GM08714 (cell line): ENCODE measurements around the gene HOXC13.

Source experiments
- H3K4me3 ChIP-seq: fragments of 200-500 bp; sonication (Bioruptor generic); 2 replicates; pipeline ENCODE4 v1.5.1; 2014; ENCODE audit warnings: mild to moderate bottlenecking, low read length, inconsistent platforms
- ZNF274 ChIP-seq: IDR thresholded peaks from 2 replicates; pipeline ENCODE4 v1.6.1; 2012; ENCODE audit warnings: mild to moderate bottlenecking, low read depth, low read length

HOXC13 gene

GRCh38 chr12:53984901-53985691, 46.5 kb downstream of the HOXC13 start, which contains the start of gene HOXC10:
Gene HOXC10 (plus strand): TSS chr12:53985146. CDS start chr12:53985260, 114 bp downstream.
- TF ChIP-seq ZNF274 = no peak
- H3K4me3 ChIP-seq = no peak within 1 kb of the TSS

GRCh38 chr12:53985692-53985993, 47.0 kb downstream of the HOXC13 start:
- TF ChIP-seq ZNF274 = no peak

GRCh38 chr12:53985994-53986685, 47.5 kb downstream of the HOXC13 start:
- H3K4me3 ChIP-seq = no peak overlapping the region
- TF ChIP-seq ZNF274 = no peak

More at GRCh38 chr12:53985692-53985993, 47.0 kb downstream of the HOXC13 start:
- no peak overlapping the region for H3K4me3 ChIP-seq

- no peak overlapping the region for H3K4me3 ChIP-seq
- no peak for TF ChIP-seq ZNF274
These were observed 48.3 kb downstream of the HOXC13 start for GRCh38 chr12:53986686-53987483.

- no peak overlapping the region for H3K4me3 ChIP-seq
- no peak for TF ChIP-seq ZNF274
These were observed 49.2 kb downstream of the HOXC13 start for GRCh38 chr12:53987787-53988230.

- no peak for TF ChIP-seq ZNF274
- H3K4me3 ChIP-seq = no peak overlapping the region
These were observed 50.1 kb downstream of the HOXC13 start for GRCh38 chr12:53988541-53989226.

- no peak overlapping the region for H3K4me3 ChIP-seq
- TF ChIP-seq ZNF274 = no peak
These were observed 50.8 kb downstream of the HOXC13 start for GRCh38 chr12:53989227-53990113.

- no peak for TF ChIP-seq ZNF274
- H3K4me3 ChIP-seq = no peak overlapping the region
These were observed 51.9 kb downstream of the HOXC13 start for GRCh38 chr12:53990311-53991076.

GRCh38 chr12:53991077-53991460, 52.4 kb downstream of the HOXC13 start:
- no peak for TF ChIP-seq ZNF274
- no peak overlapping the region for H3K4me3 ChIP-seq

GRCh38 chr12:53992377-53992889, 53.8 kb downstream of the HOXC13 start:
- no peak for TF ChIP-seq ZNF274
- no peak overlapping the region for H3K4me3 ChIP-seq

GRCh38 chr12:53993162-53994008, 54.8 kb downstream of the HOXC13 start:
- no peak for TF ChIP-seq ZNF274
- H3K4me3 ChIP-seq = no peak overlapping the region

GRCh38 chr12:53994009-53994263, 55.3 kb downstream of the HOXC13 start:
- no peak overlapping the region for H3K4me3 ChIP-seq
- no peak for TF ChIP-seq ZNF274
